ENCODE results near the gene YTHDF1.

YTHDF1 gene

GRCh38 chr20:63154395-63154794 is 61.5 kb downstream of the YTHDF1 start:
- DNase-seq: no peak

GRCh38 chr20:63153254-63154221 is 62.4 kb downstream of the YTHDF1 start:
- DNase-seq: no peak

GRCh38 chr20:63152322-63153253 is 63.3 kb downstream of the YTHDF1 start:
- DNase-seq: no peak

DNA sequence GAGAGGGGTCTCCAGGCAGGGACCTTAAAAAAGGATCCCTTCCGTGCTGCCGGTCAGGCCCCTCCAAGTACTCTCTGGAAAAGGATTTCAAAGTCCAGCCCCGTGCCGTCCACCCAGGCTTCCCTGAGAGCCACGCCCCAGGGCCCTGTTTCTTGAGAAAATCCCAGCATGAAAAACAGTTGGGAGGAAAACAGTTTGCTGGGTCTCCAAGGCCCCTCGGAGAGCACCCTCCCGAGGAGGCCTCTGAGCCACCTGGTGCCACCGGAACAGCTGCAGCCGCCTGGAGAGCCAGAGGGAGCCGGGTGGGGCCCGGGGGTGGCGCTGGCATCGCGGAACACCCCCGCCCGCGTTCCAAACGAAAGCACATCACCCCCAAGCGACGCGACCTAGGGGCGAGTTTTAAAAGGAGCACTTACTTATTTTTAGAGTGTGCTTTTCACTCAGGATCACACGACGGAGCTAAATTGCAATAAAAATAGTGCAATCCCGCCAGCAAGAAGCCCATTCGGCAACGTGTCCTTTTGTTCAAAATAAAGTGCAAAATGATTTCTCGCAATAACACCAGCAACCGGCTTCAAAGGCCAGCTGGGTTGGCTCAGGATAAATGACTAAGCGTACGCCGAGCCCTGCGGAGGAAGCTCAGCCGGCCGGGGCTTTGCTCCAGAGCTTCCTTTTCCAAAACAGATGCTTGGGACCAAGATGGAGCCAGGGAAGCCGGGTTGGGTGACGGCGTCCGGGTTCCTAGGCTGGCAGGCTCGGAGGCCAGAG is 64.2 kb downstream of the YTHDF1 start:
- no peak for DNase-seq

DNA sequence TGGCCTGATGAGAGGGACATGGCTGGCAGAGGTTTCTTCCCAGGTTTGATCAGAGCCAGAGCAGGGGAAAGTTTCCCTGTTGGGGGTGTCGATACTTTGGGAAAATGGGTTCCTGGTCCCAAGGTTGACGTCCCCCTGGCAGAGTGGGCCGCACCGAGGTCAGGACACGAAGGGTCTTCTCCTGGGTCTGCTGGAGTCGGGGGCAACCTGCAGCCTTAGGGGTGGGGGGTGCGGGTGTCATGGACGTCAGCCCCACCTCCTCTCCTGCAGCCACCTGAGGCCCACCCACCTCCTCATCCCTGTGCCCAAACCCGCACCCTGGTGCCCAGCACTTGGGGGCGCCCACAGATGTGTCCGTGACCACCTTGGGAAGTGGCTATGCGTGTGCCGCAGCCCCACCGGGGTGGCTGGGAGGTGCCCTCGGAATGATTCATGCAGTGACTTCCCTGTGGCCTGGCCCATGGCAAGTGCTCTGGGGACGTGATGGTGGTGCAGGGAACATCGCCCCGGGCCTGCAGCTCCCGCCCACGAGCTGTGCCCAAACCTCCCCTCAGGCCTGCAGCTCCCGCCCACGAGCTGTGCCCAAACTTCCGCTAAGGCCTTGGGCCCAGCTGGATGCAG is 64.9 kb downstream of the YTHDF1 start:
- no peak for DNase-seq

DNA sequence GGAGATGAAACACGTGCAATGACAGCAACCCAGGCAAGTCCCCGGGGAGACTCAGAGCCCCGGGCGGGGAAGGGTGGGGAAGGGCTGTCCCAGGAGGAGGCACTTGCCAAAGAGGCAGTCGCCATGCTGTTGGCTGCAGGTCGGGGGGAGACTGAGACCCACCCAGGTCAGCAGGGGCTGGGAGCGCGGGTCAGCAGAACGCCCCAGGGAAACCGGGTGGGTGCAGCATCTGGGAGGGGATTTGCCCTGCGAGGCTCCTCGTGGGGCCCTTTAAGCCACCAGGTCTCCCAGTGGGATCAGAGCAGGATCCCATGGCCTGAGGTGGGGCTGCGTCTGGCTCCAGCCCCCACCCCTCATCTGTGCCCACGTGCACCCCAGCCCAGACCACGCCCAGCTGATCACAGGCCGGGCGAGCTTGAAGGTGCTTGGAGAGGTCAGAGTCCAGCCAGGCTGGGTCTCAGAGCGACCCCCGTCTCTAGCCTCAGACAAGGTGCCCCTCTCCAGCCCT is 65.5 kb downstream of the YTHDF1 start:
- no peak for DNase-seq

DNA sequence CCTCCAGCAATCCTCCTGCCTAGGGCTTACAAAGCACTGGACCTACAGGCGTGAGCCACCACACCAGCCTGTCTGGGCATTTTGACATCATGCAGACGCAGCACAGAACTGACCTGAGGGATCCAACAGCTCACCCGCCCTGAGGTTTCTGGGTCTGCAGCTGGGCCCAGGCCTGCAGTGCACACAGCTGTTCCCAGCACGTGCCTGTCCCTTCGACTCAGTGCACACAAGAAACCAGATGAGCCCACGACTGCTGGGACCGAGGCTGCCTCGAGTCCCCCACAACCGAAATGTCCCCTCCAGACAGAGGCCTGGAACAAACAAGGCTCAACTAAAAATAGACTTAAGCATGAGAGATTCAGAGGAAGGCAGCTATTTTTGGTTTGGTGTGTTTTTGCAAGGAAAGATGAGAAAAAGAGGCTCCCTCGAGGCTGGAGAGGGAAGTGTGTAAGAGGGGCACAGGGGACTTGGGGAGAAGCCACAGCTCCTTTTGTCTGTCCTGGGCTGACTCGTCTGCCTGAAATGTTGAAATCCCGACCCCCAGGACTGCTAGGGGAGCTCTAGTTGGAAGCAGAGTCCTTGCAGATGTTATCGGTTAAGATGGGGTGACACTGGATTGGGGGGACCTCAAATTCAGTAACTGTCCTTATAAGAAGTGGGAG is 66.3 kb downstream of the YTHDF1 start:
- DNase-seq: no peak

DNA sequence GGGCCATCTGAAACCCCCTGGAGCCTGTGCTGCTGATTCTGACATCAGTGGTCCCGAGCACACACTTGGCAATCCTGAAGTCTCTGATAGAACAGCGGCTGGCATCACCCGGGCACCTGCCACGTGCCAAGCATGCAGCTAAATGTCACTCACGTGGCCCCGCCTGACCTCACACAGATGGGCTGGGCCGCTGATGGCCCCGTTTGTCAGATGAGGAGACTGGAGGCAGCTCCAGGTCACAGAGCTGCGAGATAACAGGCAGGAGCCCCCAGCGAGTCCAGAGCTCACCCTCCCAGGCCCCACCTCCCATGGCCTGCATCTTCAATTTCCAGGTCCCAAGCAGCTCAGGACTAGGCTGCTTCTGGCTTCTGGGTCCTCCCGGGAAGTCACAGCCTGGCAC is 67.2 kb downstream of the YTHDF1 start:
- DNase-seq: no peak

GRCh38 chr20:63147532-63147931 is 68.4 kb downstream of the YTHDF1 start:
- DNase-seq: no peak

Data from eye (tissue), 1 donor.